ENCODE data around the gene PHF24.

PHF24 gene

DNA sequence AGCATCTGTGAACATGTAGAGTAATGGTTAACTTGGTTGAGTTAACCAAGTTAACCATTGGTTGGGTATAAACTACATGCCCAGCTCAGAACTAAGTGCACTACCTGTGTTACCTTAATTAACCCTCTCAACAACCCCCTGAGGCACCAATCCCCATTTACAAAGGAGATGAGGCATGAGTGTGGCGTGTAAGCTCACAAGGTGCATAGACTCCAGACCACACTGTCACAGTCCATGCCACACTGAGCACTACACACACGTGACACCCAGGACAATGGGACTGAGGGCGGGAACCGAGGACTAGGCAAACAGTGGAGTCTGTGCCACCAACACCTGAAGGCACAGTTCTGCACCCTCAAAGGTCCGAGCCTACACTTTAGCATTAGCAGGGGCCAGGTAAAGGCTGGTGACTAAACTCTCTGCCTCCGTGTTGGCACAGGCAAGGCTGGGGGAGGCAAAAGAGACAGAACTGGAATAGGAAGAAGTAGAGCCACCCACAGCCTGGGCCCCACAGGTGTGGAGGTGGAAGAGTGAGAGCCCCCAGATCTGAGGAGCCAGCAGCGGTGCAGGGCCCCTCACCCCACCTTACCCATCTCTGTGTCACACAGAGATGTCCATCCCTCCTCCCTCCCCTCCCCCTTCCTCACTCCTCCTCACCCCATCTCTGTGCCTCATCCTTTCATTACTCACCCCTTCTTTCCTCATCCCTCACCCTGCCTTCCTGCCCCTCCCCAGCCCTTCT lies 29.2 kb downstream of the PHF24 start:
- no peak overlapping the region for H3K4me3 ChIP-seq (ENCODE audit: low read length)

DNA sequence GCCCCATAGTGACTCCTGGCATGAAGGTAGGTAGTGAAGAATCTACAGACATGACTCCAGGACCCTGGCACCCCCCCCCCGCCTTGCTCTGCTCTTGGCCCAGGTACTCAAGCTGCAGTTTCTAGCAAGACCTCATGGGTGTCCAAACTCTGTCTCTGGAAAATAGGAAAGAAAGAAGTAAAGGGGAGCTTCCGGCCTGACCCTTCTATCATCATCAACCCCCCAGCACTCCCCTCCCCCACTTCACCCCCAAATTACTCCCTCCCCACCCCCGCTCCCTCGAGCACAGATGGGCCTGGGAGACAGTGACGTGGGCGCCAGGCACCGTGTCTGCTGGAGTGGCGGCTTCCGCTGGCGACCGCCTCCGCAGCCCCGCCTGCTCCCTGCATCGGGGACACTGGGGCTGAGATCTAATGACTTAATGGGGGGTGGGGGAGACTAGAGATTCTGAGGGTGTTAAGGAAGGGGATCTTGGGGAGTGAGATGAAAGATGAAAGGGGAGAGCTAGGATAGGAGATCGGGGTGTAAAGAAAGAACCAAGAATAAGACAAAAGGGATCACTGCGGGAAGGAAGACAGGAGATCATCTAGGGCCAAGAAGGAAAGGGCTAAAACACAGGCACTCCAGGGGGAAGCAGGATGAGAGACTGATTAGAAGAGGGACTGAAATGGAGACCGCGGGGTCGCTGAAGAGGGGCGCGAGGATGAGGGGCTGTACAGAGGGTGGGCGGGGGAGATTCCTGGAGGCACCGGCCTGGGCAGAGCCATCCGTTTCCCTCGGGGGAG lies 30.3 kb downstream of the PHF24 start:
- H3K9me3 ChIP-seq (ENCODE audit: low read length): no peaks in the 10 kb centered on the region
- no peaks in the 10 kb centered on the region for H3K36me3 ChIP-seq (ENCODE audit: insufficient read depth, low read length)
- no peaks in the 10 kb centered on the region for H3K27me3 ChIP-seq (ENCODE audit: insufficient read depth, low read length)
- peaks cover 45% of the 10 kb centered on the region for H3K4me1 ChIP-seq (ENCODE audit: insufficient read depth, low read length)
- H2AFZ ChIP-seq (ENCODE audit: low read depth, low read length): peak overlapping the region; percentile 60
- H3K4me3 ChIP-seq (ENCODE audit: low read length): peak overlapping the region; percentile 60

More for the DNA sequence above, 29.2 kb downstream of the PHF24 start:
- Histone ChIP-seq H3K27me3 (ENCODE audit: insufficient read depth, low read length) (no peaks in the 10 kb centered on the region), H3K36me3 (ENCODE audit: insufficient read depth, low read length) (no peaks in the 10 kb centered on the region), H2AFZ (ENCODE audit: low read depth, low read length) (no peak overlapping the region), H3K9me3 (ENCODE audit: low read length) (no peaks in the 10 kb centered on the region), H3K4me1 (ENCODE audit: insufficient read depth, low read length) (peaks cover 43% of the 10 kb centered on the region)

DNA sequence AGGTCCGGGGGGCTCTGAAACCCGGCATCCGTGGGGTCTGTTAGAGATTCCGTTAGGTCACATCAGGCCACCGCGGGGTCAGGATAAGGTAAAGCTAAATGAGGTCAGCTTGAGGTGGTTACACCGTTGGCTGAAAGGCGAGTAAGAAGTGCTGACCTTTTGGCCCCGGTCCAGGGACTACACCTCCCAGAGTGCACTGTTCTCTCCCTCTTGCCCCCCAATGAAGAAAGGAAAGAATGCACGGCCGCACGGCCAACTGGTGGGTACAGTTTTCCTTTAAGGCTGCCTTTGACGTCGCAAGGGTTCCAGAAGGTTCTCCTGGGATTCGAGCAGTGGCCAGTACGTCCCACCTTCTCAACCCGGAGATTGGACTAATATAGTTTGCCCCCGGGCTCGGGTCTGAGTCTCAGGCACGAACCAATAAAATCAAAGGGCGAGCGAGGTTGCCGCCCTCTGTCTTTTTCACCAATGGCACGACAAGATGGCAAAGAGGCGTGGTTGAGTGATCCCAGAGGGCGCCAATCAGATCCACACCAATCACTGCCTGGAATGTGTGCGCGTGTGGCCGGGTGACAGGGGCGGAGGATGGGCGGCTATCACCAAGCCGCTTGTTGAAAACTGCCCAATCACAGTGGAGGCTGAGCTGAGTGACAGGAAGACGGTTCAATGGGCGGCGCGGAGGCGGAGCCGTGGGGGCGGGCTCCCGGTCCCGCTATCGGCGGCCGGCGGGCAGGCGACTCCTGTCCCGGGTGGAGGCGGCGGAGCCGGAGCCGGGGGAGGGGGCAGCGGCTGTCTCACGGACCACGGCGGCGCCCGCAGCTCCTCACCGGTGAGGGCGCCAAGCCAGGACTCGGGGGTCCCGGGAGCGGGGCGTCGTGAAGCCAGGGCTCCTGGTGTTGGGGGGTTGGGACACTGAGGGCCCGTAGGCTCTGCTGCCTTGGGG lies 31.2 kb downstream of the PHF24 start, which contains the start of gene DNAJB5:
TSS of gene DNAJB5 (plus strand) at position 743 of the 943 bp plus-strand sequence. CDS start 886 bp downstream, outside the sequence.
- Histone ChIP-seq H3K27me3 (ENCODE audit: insufficient read depth, low read length) (no peaks in the 10 kb centered on the region), H3K4me1 (ENCODE audit: insufficient read depth, low read length) (peaks cover 50% of the 10 kb centered on the region), H2AFZ (ENCODE audit: low read depth, low read length) (peak within 1 kb of the TSS; percentile 60), H3K4me3 (ENCODE audit: low read length) (peak within 1 kb of the TSS; percentile 77), H3K36me3 (ENCODE audit: insufficient read depth, low read length) (no peaks in the 10 kb centered on the region), H3K9me3 (ENCODE audit: low read length) (no peaks in the 10 kb centered on the region)

DNA sequence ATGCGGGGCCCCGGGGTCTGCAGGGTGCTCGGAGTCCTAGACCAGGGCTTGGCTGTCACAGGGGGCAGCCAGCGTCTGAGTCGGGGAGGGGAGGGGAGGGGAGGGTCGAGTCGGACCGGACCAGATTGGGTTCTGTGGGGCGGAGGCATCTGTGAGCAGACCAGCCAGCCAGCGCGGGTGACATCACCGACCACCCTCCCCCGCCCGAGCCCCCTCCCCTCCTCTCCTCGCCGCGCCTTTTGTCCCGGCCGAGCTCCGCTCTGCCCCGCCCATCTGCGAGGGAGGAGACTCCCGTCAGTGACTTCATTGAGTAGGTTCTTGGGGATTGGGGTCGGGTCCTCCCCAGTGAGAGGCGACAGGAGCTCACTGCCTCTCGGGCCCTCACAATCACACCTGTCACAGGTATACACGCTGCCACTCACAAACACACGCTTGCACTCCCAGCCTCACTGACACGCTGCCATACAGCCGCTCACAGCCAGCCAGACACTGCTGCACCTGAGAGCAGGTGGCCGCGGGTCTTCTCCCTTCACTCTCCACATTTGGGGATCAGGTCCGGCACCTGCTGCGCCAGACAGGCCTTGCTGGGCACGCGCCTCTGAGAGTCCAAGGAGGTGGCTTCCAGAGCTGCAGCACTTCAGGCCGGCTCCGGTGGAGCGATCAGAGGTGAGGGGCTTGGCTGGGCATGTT lies 32.0 kb downstream of the PHF24 start:
- Histone ChIP-seq H2AFZ (ENCODE audit: low read depth, low read length) (peak overlapping the region; percentile 58), H3K36me3 (ENCODE audit: insufficient read depth, low read length) (peaks cover 7% of the 10 kb centered on the region), H3K4me1 (ENCODE audit: insufficient read depth, low read length) (peaks cover 51% of the 10 kb centered on the region), H3K4me3 (ENCODE audit: low read length) (peak overlapping the region; percentile 77), H3K27me3 (ENCODE audit: insufficient read depth, low read length) (no peaks in the 10 kb centered on the region), H3K9me3 (ENCODE audit: low read length) (no peaks in the 10 kb centered on the region)

DNA sequence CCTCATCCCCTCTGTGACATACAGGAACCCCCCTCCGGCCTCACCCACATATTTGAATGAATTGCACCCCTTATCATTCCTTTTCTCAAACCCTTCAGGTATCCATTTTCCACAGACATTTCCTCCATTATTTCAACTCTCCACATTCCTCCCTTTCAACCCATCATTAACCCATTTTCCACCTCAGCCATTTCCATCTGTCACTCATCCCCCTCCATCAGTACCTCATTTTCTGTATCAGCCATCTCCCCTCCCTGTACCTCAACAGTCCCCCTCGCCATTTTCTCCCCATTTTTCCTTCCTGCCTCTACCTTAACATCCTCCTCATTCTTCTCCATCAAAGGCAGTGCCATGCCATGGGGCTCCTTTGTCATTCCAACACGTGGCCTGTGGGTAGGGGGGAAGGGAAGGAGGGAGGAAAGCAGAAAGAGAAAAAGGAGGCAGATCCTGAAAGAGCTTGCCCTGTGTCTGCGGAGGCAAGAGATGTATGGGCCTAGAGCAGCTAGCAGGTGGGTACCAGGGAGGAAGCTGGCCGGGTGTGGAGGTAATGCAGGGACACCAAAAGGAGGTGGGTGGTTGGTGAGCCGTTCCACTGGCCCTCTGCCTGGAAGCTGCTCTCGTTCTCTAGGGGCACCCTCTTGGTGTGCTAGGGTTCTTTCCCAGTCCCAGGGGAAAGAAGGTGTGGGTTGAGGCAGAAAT lies 33.0 kb downstream of the PHF24 start:
- Histone ChIP-seq H3K27me3 (ENCODE audit: insufficient read depth, low read length) (no peaks in the 10 kb centered on the region), H3K4me3 (ENCODE audit: low read length) (peak overlapping the region; percentile 77), H3K36me3 (ENCODE audit: insufficient read depth, low read length) (peaks cover 15% of the 10 kb centered on the region), H3K9me3 (ENCODE audit: low read length) (no peaks in the 10 kb centered on the region), H3K4me1 (ENCODE audit: insufficient read depth, low read length) (peaks cover 43% of the 10 kb centered on the region), H2AFZ (ENCODE audit: low read depth, low read length) (no peak overlapping the region)

DNA sequence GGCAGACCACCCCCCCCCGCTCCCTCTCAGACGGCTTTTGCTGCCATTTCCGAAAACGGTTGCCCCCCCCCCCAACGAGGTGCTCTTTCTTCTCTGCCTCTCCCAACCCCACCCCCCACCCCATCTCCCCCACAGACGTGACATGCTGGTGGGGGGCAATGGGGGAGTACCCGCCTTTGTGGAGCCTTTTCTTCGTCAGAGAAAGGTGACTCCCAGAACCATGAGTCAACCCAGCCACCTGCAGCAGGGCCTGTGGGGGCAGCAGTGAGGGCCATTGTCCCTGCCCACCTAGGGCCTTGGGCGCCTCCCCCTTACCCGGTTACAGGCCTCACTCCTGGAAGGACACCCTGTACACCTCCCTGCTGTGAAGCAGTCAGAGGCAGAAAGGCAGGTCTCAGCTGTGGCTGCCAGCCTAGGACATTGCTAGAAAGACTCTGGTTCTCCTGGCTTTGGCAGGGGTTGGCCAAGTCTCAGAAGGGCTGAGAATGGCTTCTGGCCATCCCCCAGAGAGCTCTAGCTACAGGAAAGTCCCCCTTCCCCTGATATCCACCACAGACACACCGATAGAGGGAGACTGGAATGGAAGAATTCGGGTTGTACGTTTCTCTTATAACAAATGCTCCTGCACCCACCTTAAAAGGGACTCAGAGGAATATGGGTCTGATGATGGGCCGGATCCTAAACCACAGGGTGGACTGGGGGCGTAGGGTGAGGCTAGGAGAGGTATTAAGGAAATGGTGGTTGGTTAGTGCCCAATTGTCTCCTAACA lies 33.7 kb downstream of the PHF24 start:
- H2AFZ ChIP-seq (ENCODE audit: low read depth, low read length): no peak overlapping the region
- H3K36me3 ChIP-seq (ENCODE audit: insufficient read depth, low read length): peaks cover 22% of the 10 kb centered on the region
- H3K9me3 ChIP-seq (ENCODE audit: low read length): no peaks in the 10 kb centered on the region
- H3K4me1 ChIP-seq (ENCODE audit: insufficient read depth, low read length): peaks cover 36% of the 10 kb centered on the region
- no peaks in the 10 kb centered on the region for H3K27me3 ChIP-seq (ENCODE audit: insufficient read depth, low read length)
- no peak overlapping the region for H3K4me3 ChIP-seq (ENCODE audit: low read length)

DNA sequence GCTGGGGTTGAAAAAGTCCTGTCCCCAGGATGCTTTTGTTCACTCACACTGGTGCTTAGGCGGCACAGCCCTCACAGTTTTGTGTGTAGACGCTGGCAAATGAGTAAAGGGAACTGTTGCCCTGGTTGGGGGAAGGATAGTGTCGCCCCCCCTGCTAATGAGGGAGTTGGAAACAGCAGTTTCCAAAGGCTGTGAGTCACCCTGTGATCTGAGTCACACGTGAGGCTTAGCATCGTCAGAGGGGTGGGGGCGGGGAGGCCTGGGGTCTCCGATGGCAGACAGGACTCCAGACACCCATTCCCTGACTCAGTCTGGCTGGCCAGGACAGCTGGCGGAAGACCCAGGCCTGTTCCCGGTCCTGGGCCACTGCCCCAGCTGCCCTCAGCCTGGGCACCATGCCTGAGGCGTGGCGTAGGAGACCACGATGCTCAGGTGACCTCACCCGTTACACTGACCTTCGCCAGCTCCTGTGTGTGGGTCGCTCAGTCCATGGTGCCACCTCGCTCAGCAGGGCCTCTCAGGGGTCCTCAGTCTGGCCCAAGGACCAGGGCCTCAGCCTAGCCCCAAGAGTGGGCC lies 34.4 kb downstream of the PHF24 start:
- Histone ChIP-seq H3K9me3 (ENCODE audit: low read length) (no peaks in the 10 kb centered on the region), H3K4me1 (ENCODE audit: insufficient read depth, low read length) (peaks cover 29% of the 10 kb centered on the region), H3K36me3 (ENCODE audit: insufficient read depth, low read length) (peaks cover 29% of the 10 kb centered on the region), H3K4me3 (ENCODE audit: low read length) (no peak overlapping the region), H3K27me3 (ENCODE audit: insufficient read depth, low read length) (no peaks in the 10 kb centered on the region), H2AFZ (ENCODE audit: low read depth, low read length) (no peak overlapping the region)

- Histone ChIP-seq H3K36me3 (ENCODE audit: insufficient read depth, low read length) (peaks cover 35% of the 10 kb centered on the region), H3K4me1 (ENCODE audit: insufficient read depth, low read length) (peaks cover 25% of the 10 kb centered on the region), H3K27me3 (ENCODE audit: insufficient read depth, low read length) (no peaks in the 10 kb centered on the region), H2AFZ (ENCODE audit: low read depth, low read length) (no peak overlapping the region), H3K9me3 (ENCODE audit: low read length) (no peaks in the 10 kb centered on the region), H3K4me3 (ENCODE audit: low read length) (no peak overlapping the region)
Measured at GRCh38 chr9:34993502-34994259, 35.6 kb downstream of the PHF24 start.

DNA sequence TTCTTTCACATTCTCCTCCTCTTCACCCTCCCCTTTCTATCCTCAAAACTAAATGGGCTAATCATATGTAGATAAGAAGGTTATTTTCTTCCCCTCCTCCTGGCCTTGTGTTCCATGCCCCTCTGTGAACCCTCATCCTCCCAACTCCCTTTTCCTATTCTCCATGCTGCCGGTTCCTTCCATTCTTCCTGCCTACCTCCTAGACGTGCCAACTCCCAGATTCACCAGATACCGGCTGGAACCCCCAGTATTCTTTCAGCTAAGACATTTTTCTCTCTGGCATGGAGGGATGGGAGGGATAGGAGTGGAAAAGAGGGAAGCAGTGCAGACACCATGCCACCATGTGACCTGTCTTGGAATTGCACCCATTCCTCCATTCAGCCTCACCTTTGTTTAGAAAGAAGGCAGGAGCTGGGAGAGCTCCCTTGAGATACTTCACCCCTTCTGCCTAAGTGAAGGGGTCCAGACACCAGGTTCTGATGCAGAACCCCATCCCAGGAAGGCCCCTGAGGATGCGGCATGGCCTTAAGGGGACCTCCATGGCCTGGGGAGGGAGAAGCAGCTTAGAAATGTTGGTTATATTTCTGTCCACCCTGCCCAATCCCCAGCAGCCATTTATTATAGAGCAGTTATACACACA lies 36.3 kb downstream of the PHF24 start:
- Histone ChIP-seq H3K27me3 (ENCODE audit: insufficient read depth, low read length) (no peaks in the 10 kb centered on the region), H3K4me3 (ENCODE audit: low read length) (no peak overlapping the region), H3K4me1 (ENCODE audit: insufficient read depth, low read length) (peaks cover 21% of the 10 kb centered on the region), H2AFZ (ENCODE audit: low read depth, low read length) (no peak overlapping the region), H3K9me3 (ENCODE audit: low read length) (no peaks in the 10 kb centered on the region), H3K36me3 (ENCODE audit: insufficient read depth, low read length) (peaks cover 35% of the 10 kb centered on the region)

- Histone ChIP-seq H3K4me1 (ENCODE audit: insufficient read depth, low read length) (peaks cover 20% of the 10 kb centered on the region), H3K9me3 (ENCODE audit: low read length) (no peaks in the 10 kb centered on the region), H3K4me3 (ENCODE audit: low read length) (no peak overlapping the region), H3K27me3 (ENCODE audit: insufficient read depth, low read length) (no peaks in the 10 kb centered on the region), H2AFZ (ENCODE audit: low read depth, low read length) (no peak overlapping the region), H3K36me3 (ENCODE audit: insufficient read depth, low read length) (peaks cover 35% of the 10 kb centered on the region)
Measured at GRCh38 chr9:34994900-34995669, 37.0 kb downstream of the PHF24 start.
